HG02852 (cell line): Measurements from ENCODE around the gene RALY.
A peak's percentile ranks its signal among the peaks of the same experiment; 100 is the strongest.
"Not testable (repeated sequence)": the region's sequence is repeated elsewhere in the genome, so short reads cannot be mapped to it uniquely, and the experiment has no call there.

Experiments used
- ATAC-seq: cut with Tn5 transposase; IDR thresholded peaks from one replicate; pipeline ENCODE4 v1.9.1; 2021; ENCODE audit warnings: mild to moderate bottlenecking, moderate library complexity; ENCODE audit not compliant: unreplicated experiment

RALY gene

DNA sequence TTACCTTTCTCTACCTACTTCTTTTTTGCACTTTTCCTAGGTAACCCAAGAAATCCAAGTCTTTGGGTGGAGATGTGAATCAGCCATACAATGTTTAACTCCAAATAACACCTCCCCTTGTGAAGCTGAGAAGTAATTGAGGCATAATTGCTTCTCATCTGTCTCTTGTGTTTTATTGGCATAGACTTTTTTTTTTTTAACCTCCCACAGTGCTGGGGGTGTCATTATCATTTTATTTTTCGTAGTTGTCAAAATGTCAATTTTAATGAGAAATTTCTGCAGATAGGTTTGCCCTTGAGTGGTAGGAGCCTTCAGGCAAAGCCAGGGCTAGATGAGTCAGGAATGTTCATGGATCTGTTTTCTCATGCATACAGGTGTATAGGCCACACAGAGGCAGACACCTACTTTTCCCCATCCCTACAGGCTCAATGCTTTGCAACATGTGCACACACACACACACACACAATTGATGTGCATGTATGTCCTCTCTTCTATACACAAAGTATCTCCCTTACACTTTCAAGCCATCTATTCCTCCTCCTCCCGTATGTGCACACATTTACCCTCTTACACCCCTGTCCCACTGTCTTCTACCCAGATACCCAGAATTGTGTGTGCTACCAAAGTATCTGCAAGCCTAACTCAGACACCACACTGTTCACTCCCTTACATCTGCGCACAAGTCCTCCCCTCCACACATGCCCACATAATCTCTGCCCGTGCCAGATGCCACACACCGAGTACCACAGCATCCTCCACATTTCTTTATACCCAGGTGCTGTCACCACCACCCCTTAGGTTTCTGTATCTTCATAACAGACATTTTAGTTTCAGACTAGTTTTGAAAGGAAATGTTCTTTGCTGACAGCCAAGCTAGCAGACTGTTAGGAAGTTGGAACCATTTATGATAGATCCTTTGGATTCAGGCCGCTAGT is 22.0 kb downstream of the RALY start:
- ATAC-seq: no peak

- no peak for ATAC-seq
These were observed 23.0 kb downstream of the RALY start for GRCh38 chr20:34016736-34017135.

DNA sequence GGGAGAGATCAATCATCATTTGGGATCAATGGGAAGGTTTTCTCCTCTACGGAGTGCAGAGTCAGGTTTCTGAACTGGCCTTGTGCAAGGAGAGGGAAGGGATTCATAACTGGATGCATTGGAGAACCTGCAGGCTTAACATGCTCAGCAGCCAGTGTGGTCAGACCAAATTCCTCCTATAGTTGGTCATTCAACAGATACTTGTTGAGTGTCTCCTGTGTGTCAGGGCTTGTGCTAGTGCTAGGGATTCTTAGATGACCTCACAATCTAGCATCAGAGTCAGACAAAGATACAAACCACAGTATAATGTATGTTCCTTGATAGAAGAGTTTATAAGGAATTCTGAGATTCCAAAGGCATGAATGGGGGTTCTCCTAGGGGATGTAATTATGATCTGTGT is 23.9 kb downstream of the RALY start:
- ATAC-seq: no peak

DNA sequence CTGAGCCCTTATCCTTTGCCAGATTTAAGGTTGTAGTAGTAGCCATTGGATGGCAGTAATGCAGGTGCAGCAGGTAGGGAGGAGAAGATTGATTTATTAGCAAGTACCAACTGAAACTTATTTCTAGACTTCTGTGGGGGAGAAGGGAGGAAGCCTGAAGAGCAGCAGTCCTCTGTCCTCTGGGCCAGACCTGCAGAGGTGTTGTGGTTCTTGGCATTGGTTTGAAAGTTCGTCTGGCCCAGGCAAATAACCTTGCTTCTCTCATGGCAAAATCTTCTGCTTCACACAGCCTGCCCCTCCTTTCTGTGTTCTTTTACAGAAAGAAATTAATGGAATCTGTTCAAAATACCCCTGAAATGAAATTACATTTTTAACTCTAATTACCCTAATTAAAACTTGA is 24.5 kb downstream of the RALY start:
- ATAC-seq: no peak

DNA sequence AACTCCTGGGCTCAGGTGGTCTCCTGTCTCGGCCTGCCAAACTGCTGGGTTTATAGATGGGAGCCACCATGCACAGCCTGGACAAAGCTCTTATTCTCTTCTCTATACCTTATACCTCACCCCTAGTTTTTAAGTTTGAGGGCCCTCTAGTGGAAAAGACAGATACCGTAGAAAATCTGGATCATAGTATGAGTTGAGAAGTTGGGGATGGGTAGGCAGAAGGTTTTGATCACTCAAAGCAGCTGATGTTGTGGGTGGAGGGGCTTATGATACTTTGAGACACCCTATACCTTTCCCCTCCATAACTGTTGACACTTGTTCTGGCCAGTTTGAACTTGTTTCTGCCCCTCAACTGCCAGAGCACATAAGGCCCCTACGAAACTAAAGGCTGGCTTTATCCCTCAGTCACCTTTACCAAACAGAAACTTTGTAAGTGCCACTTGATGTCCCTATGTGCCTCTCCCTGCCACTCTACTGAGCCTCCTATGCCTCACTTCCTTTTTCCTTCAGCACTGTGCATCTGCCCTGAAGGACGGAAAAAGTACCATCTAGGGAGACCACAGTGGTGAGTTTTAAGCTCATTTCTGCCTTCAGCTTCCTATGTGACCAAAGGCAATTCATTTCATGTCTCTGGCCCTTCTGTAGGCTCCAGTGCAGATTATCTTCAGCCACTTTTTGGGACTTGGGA is 28.6 kb downstream of the RALY start:
- peak; percentile 57 for ATAC-seq

DNA sequence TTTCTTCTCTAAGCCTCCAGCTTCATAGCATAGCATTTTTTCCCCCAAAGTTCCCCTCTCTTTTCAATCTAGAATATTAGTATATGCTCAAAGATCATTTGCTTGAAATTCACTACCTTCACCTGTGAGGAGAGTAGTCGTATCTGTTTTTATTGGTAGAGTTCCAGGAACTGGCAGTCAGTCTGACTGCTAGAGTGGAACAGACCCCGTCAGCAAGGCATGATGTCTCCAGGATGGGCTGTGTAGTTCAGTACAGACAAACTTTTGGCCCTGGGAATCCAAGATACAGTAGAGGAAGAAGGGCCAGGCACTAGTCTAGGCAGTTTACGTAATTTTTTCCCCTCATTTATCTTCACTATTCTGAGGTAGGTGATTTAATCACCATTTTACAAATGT is 29.1 kb downstream of the RALY start:
- ATAC-seq: no peak

- ATAC-seq: no peak
These were observed 30.4 kb downstream of the RALY start for GRCh38 chr20:34023937-34024722.

- no peak for ATAC-seq
These were observed 31.1 kb downstream of the RALY start for GRCh38 chr20:34024723-34025351.

GRCh38 chr20:34028013-34028412 is 34.3 kb downstream of the RALY start:
- not testable (repeated sequence) for ATAC-seq

DNA sequence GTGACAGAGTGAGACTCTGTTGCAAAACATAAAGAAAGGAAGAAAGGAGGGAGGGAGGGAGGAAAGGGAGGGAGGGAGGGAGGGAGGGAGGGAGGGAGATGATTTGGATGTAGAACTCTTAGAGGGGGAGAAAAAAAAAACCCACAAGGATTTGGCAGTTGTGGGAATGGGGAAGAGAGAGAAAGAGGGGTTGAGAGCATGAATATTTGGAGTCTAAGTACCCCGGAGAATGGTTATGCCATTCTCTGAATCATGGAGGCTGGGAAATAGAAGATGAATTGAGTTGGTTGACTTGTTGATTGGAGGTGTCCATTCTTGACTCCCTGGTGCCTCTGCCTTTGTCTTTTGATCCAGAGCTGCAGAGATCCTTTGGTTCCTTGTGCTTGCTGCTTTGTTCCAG is 35.7 kb downstream of the RALY start:
- no peak for ATAC-seq

DNA sequence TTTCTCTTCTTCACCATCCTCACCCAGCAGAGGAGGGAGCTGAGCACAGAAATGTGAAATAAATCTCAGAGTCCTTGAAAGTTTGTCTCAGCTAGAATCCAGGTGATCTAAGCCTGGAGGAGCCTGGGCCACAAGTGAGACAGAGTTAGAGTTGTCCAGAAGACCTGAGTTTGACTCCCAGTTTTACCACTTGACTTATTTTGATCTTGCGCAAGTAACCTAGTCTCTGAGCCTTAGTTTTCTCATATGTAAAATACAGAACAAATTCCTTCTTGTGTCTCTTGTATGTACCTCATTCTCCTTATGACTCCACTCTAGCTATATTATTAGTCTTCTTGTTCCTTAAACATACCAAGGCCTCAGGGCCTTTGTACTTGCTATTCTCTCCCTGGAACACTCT is 36.7 kb downstream of the RALY start:
- ATAC-seq: no peak

GRCh38 chr20:34033903-34034302 is 40.2 kb downstream of the RALY start:
- ATAC-seq: no peak

- ATAC-seq: no peak
These were observed 43.4 kb downstream of the RALY start for GRCh38 chr20:34037121-34037520.

GRCh38 chr20:34037767-34038166 is 44.1 kb downstream of the RALY start:
- ATAC-seq: no peak

GRCh38 chr20:34040300-34040995 is 46.7 kb downstream of the RALY start:
- ATAC-seq: no peak

DNA sequence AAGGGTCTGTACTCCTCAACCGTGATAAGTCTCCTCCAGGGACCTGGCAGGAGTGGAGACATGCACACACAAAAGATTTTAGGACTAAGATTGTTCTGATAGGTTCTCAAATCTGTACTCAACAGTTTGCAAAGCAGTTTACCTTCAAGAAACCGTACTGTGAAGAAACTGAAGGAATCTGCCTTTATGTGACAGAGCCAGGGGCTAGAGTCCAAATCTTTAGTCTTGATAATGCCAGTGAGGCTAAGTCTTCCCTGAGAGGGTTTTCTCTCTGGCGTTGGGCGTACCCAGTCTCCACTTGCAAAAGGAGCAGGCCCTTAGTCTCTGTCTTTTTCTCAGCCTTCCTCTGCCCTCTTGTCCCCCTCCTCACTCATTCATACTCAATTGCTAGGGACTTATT is 47.5 kb downstream of the RALY start:
- ATAC-seq: no peak

DNA sequence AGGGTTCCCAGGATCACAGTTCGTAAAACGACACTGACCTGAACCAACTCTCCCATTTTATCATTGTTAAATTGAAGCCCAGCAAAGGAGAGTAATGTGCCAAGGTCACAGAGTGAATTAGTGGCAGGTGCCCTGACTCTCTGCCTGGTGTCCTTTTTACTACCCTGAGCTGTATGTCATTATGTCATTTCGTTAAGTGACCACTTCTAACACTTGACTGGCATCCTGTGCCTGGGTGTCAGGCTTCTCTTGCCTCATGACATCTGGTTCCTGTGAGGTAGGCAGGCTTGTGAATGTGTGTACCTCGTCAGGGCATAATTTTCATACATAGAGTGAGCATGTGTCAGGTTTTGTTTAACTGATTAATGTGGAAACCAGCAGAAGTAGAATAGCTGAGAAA is 48.6 kb downstream of the RALY start:
- no peak for ATAC-seq

DNA sequence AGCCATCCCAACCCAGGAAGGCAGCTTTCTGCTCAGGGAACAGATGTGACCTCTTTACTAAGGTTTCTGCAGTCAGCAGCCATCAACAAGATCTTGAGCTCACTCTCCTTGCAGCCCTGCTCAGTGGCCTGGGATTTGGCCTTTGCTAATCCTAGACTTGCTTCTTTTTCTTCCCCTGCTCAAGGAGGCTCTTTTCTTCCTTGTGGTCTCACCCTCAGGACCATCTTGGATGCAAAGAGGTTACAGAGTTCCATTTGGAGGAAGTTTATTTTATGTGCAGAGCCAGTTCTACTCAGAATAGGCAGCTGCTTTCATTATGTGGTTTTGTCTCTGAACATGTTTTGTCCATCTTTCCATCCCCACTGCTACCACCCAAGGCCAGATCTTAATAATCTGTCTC is 49.3 kb downstream of the RALY start:
- ATAC-seq: no peak

GRCh38 chr20:34045294-34045693 is 51.6 kb downstream of the RALY start:
- ATAC-seq: no peak

DNA sequence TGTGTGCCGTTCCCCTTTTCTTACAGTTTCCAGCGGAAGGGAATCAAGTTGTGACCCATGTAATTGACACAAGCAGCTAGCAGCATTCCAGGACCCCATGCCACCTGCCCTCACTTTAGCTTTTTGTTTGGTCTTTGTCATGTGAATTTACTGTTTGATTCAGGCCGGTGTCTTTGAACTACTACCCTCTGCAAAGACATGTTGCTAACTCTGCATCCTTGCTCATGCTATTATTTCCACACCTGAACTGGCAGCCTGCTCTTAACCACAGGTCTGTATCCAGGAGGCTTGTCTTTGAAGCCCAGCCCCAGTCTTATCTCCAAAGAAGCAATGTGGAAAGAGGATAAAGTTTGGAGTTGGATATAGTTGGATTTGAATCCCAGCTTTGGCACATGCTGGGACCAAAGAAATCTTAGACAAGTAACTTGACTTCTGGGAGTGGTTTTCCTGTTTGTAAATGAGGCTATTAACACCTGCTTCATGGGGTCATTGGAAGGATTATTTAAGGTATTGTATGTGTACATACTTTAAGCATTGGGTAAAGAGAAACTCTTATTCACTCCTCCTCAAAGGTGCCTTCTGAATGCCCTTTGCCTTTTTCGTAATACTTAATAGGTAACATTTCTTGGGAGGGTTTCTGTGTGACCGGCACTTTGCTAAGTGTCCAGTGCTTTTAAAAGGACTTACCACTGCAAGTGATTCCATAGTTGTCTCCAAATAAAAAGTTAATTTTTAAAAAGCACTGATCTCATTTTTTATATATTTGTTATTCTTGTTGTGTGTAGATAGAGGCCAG is 52.4 kb downstream of the RALY start:
- ATAC-seq: no peak
